ENCODE measurements around the gene PRRX2. TPM values are rescaled to one million over a fixed set of nuclear protein-coding genes. Genes with fewer than 3 reads are reported as not detected.
A peak's percentile ranks its signal among the peaks of the same experiment; 100 is the strongest.

Gene PRRX2
- total and polyA plus RNA-seq, 9 of the 15 experiments (the other 6 are each of a cell fraction or from before 2014, with no cell fraction given) = 0.21 TPM; not detected in 8

- TF ChIP-seq IRF1 (CRISPR knock-in tag; IDR thresholded peaks at IDR 0.05; ENCODE audit: borderline replicate concordance) = no peak
- TF ChIP-seq ZNF57 (CRISPR knock-in tag; IDR thresholded peaks at IDR 0.05) = 0 out of 2 replicates have a peak, but pooled peaks have one; percentile 37
- TF ChIP-seq ZNF12 (CRISPR knock-in tag; IDR thresholded peaks at IDR 0.05) = no peak
- no peak for TF ChIP-seq ESRRB (CRISPR knock-in tag; IDR thresholded peaks at IDR 0.05; ENCODE audit: borderline replicate concordance)
- no peak for TF ChIP-seq ZNF655 (CRISPR knock-in tag; IDR thresholded peaks at IDR 0.05)
- TF ChIP-seq CTCF (IDR thresholded peaks at IDR 0.05 in 2 of 3, conservative IDR thresholded peaks at IDR 0.05 in 1 of 3; ENCODE audit: insufficient read depth in 2 of 3, low read depth in 1 of 3, low read length in 3 of 3) = peak; percentile 95 to 99 (median 98)
- TF ChIP-seq TAF7 (tag; IDR thresholded peaks at IDR 0.05) = 0 out of 2 replicates have a peak, but pooled peaks have one; percentile 52
- TF ChIP-seq SMAD2 (IDR thresholded peaks at IDR 0.05; ENCODE audit: low read depth, low read length) = no peak
- no peak for TF ChIP-seq EHMT2 (IDR thresholded peaks at IDR 0.05)
- no peak for TF ChIP-seq THAP12 (CRISPR knock-in tag; IDR thresholded peaks at IDR 0.05)
- no peak; the same call in 1 of the 2 replicates for TF ChIP-seq ZNF282 (CRISPR knock-in tag; IDR thresholded peaks at IDR 0.05)
- no peak for TF ChIP-seq PHB2 (IDR thresholded peaks at IDR 0.05; ENCODE audit: low read depth)
- TF ChIP-seq NCOR1 (IDR thresholded peaks at IDR 0.05) = no peak
- TF ChIP-seq ILK (tag; IDR thresholded peaks at IDR 0.05; ENCODE audit: borderline replicate concordance, low read depth) = no peak
- peak; percentile 98 for TF ChIP-seq ZBTB7A (IDR thresholded peaks at IDR 0.05; ENCODE audit: borderline replicate concordance, control insufficient read depth, low read depth, low read length)
- no peak for TF ChIP-seq ZNF449 (CRISPR knock-in tag; IDR thresholded peaks at IDR 0.05)
- peak; percentile 55; the same call in 1 of the 2 replicates for TF ChIP-seq BHLHE40 (IDR thresholded peaks at IDR 0.05; ENCODE audit: low read length)
- TF ChIP-seq ZNF586 (CRISPR knock-in tag; conservative IDR thresholded peaks at IDR 0.05) = no peak
- peak; percentile 31; the same call in 1 of the 2 replicates for TF ChIP-seq ZNF324 (CRISPR knock-in tag; IDR thresholded peaks at IDR 0.05)
- TF ChIP-seq ZNF695 (CRISPR knock-in tag; IDR thresholded peaks at IDR 0.05) = peak; percentile 78; the same call in 1 of the 2 replicates
Measured at GRCh38 chr9:129737479-129738274, 72.2 kb downstream of the PRRX2 start (continued).

Measured in K562 (cell line).